SK-N-SH (cell line): ENCODE data around the gene TNN. TPM values are rescaled to one million over a fixed set of nuclear protein-coding genes. Genes with fewer than 3 reads are reported as not detected.

Source experiments
- CTCF ChIA-PET: fragments of 300-600, 350-600 bp; formaldehyde crosslinking; extraction: SDS; loops from one replicate; lab custom pipeline; 2021; lab: Yijun Ruan, JAX
- POLR2A ChIA-PET: fragments of 350-600 bp; sonication (Branson Sonifier 250); formaldehyde crosslinking; extraction: SDS; loops from one replicate; lab custom pipeline; 2020; ENCODE audit warnings: antibody characterized with exemption, inconsistent platforms; lab: Yijun Ruan, JAX
- DNase-seq: peaks from one replicate; pipeline ENCODE4 v3.0.0; 2012
- H2AFZ ChIP-seq: fragments of 200-600 bp; sonication (generic); 2 replicates; pipeline ENCODE4 v1.8.1; 2016; ENCODE audit warnings: antibody characterized with exemption, mild to moderate bottlenecking, low read depth
- H3F3A ChIP-seq: fragments of 200-600 bp; sonication (generic); replicated peaks from 2 replicates; pipeline ENCODE3; 2016; ENCODE audit warnings: antibody characterized with exemption, mild to moderate bottlenecking; ENCODE audit not compliant: insufficient read depth
- H3K27ac ChIP-seq, 2 experiments: fragments of 200-500 bp in 1 of 2; fragments of 200-600 bp in 1 of 2; sonication (Bioruptor generic) in 1 of 2; sonication (generic), shearing (Covaris generic) in 1 of 2; 2 replicates each; pipeline versions ENCODE4 v1.5.1 to v1.6.1; 2014 to 2016; ENCODE audit warnings: low read depth in 2 of 2, inconsistent platforms in 1 of 2, low read length in 1 of 2, mild to moderate bottlenecking in 1 of 2, mixed read lengths in 1 of 2
- H3K27me3 ChIP-seq: fragments of 200-600 bp; sonication (generic), shearing (Covaris generic); 2 replicates; pipeline ENCODE4 v1.6.1; 2016; ENCODE audit warnings: mixed run types; ENCODE audit not compliant: insufficient read depth
- H3K36me3 ChIP-seq, 2 experiments: fragments of 200-500 bp in 1 of 2; fragments of 200-600 bp in 1 of 2; sonication (Bioruptor generic) in 1 of 2; sonication (generic) in 1 of 2; replicated peaks in 1 of 2; 2 replicates each; pipeline versions ENCODE3 to v1.5.1; 2014 to 2016; ENCODE audit warnings: low read length in 1 of 2, mild to moderate bottlenecking in 1 of 2; ENCODE audit not compliant: insufficient read depth in 2 of 2, control insufficient read depth in 1 of 2
- H3K4me1 ChIP-seq, 2 experiments: fragments of 200-500 bp in 1 of 2; fragments of 200-600 bp in 1 of 2; sonication (Bioruptor generic) in 1 of 2; sonication (generic), shearing (Covaris generic) in 1 of 2; 2 replicates each; pipeline versions ENCODE4 v1.5.1 to v1.6.1; 2014 to 2016; ENCODE audit warnings: low read depth in 1 of 2, low read length in 1 of 2, mixed run types in 1 of 2; ENCODE audit not compliant: insufficient read depth in 2 of 2, control insufficient read depth in 1 of 2
- H3K4me2 ChIP-seq: fragments of 200-600 bp; sonication (generic), shearing (Covaris generic); 2 replicates; pipeline ENCODE4 v1.6.1; 2017; ENCODE audit warnings: mixed run types
- H3K4me3 ChIP-seq, 2 experiments: fragments of 200-500 bp in 1 of 2; fragments of 200-600 bp in 1 of 2; sonication (Bioruptor generic) in 1 of 2; sonication (generic), shearing (Covaris generic) in 1 of 2; 2 replicates each; pipeline versions ENCODE4 v1.5.1 to v1.8.1; 2014 to 2016; ENCODE audit warnings: low read depth in 2 of 2, inconsistent platforms in 1 of 2, low read length in 1 of 2, mild to moderate bottlenecking in 1 of 2, mixed read lengths in 1 of 2, moderate library complexity in 1 of 2
- H3K79me2 ChIP-seq: fragments of 200-600 bp; sonication (generic); 2 replicates; pipeline ENCODE4 v1.8.1; 2017; ENCODE audit warnings: mild to moderate bottlenecking; ENCODE audit not compliant: insufficient read depth
- H3K9ac ChIP-seq: fragments of 200-600 bp; sonication (generic); 2 replicates; pipeline ENCODE4 v1.6.1; 2017; ENCODE audit warnings: mixed run types
- H3K9me2 ChIP-seq: fragments of 200-600 bp; sonication (generic); 2 replicates; pipeline ENCODE4 v1.6.1; 2017; ENCODE audit warnings: mixed run types
- H3K9me3 ChIP-seq: fragments of 200-600 bp; sonication (generic); 2 replicates; pipeline ENCODE4 v1.6.1; 2017; ENCODE audit warnings: mixed run types, mild to moderate bottlenecking, moderate library complexity
- H4K20me1 ChIP-seq: fragments of 200-600 bp; sonication (generic); 2 replicates; pipeline ENCODE4 v1.6.1; 2017; ENCODE audit warnings: mild to moderate bottlenecking, mixed run types; ENCODE audit not compliant: insufficient read depth
- ELF1 ChIP-seq: IDR thresholded peaks from 2 replicates; pipeline ENCODE4 v1.4.0; 2012
- FOSL2 ChIP-seq: IDR thresholded peaks from 2 replicates; pipeline ENCODE4 v1.4.0; 2012; ENCODE audit warnings: low read depth, mild to moderate bottlenecking, moderate library complexity, borderline replicate concordance
- GABPA ChIP-seq: IDR thresholded peaks from 2 replicates; pipeline ENCODE4 v1.4.0; 2012; ENCODE audit warnings: low read depth, mild to moderate bottlenecking
- IRF3 ChIP-seq: fragments of 150-350 bp; IDR thresholded peaks from 2 replicates; pipeline ENCODE4 v1.6.1; 2016; ENCODE audit warnings: mild to moderate bottlenecking, low read depth, low read length
- MEF2A ChIP-seq: IDR thresholded peaks from 2 replicates; pipeline ENCODE4 v1.4.0; 2012; ENCODE audit warnings: low read depth, borderline replicate concordance
- NFIC ChIP-seq: IDR thresholded peaks from 2 replicates; pipeline ENCODE4 v1.4.0; 2012; ENCODE audit warnings: borderline replicate concordance
- NRF1 ChIP-seq: IDR thresholded peaks from 2 replicates; pipeline ENCODE4 v1.6.1; 2012; ENCODE audit warnings: low read depth, mild to moderate bottlenecking, low read length
- PBX3 ChIP-seq: IDR thresholded peaks from 2 replicates; pipeline ENCODE4; 2012
- RCOR1 ChIP-seq: fragments of 150-350 bp; IDR thresholded peaks from 2 replicates; pipeline ENCODE4 v1.6.1; 2017; ENCODE audit warnings: antibody characterized with exemption, low read length
- RXRA ChIP-seq: IDR thresholded peaks from 2 replicates; pipeline ENCODE4 v1.4.0; 2012; ENCODE audit warnings: low read depth, mild to moderate bottlenecking, borderline replicate concordance
- SMC3 ChIP-seq: IDR thresholded peaks from 2 replicates; pipeline ENCODE4 v1.6.1; 2012; ENCODE audit warnings: low read depth, low read length, improper control_type of control experiment
- TCF12 ChIP-seq: IDR thresholded peaks from 2 replicates; pipeline ENCODE4 v1.4.0; 2012
- WGBS: methylation state at CpG from one replicate; pipeline ENCODE4 v1.1.6; 2017; ENCODE audit warnings: low lambda C conversion rate; 5-methylcytosine and 5-hydroxymethylcytosine counted together
- polyA plus RNA-seq, 3 experiments: library from polyadenylated mRNA; depleted of rRNA; stranded (reverse); fragments of >200 nt; gene quantifications; 2 replicates each; pipeline ENCODE4 v1.2.3, GENCODE V29; 2012

TNN gene
- polyA plus RNA-seq, 1 of the 3 experiments (the other 2 are of a cell fraction), result not detected

GRCh38 chr1:175134500-175134899 is 66.9 kb downstream of the TNN start:
- POLR2A ChIA-PET, result no interaction called here
- Histone ChIP-seq H3K4me3 (no peak overlapping the region), H3K79me2 (no peaks in the 10 kb centered on the region), H3K4me2 (no peak overlapping the region), H3K27me3 (no peaks in the 10 kb centered on the region), H4K20me1 (no peaks in the 10 kb centered on the region), H3K9me3 (no peaks in the 10 kb centered on the region), H2AFZ (no peak overlapping the region), H3K36me3 (no peaks in the 10 kb centered on the region), H3K9ac (no peak overlapping the region), H3F3A (no peaks in the 10 kb centered on the region), H3K4me1 (peaks cover 0 to 10% of the 10 kb centered on the region in 2 experiments; a peak in 1 of 4 replicates), H3K9me2 (no peaks in the 10 kb centered on the region), H3K27ac (no peak overlapping the region)
- CTCF ChIA-PET, result interaction anchor here (3.3 to 10.0 kb wide), 4 partner anchors 9 to 105 kb away, joined by 20 to 54 read pairs (median 23); no protein-coding TSS in a partner anchor
- 0% methylated on average over 1 of the region's 1 CpG for WGBS
- TF ChIP-seq GABPA, result no peak
- TF ChIP-seq TCF12, result no peak
- TF ChIP-seq NRF1, result no peak
- no peak for TF ChIP-seq RCOR1
- TF ChIP-seq PBX3, result no peak
- no peak for TF ChIP-seq ELF1
- TF ChIP-seq SMC3, result no peak
- TF ChIP-seq IRF3, result no peak
- no peak for TF ChIP-seq FOSL2
- TF ChIP-seq RXRA, result no peak
- TF ChIP-seq MEF2A, result no peak
- no peak for DNase-seq

- DNase-seq, result no peak
- Histone ChIP-seq H3K9ac (no peak overlapping the region), H4K20me1 (no peaks in the 10 kb centered on the region), H3K36me3 (no peaks in the 10 kb centered on the region)
- POLR2A ChIA-PET, result no interaction called here
- CTCF ChIA-PET, result interaction anchor here (1.0 to 10.0 kb wide), 7 partner anchors 9 to 107 kb away, joined by 3 to 54 read pairs (median 20); no protein-coding TSS in a partner anchor
- no peak for TF ChIP-seq NFIC
- TF ChIP-seq MEF2A, result no peak
- TF ChIP-seq, all 33 proteins: peak for 0
- no peaks in the 10 kb centered on the region for H3K9me3 ChIP-seq
- no peak overlapping the region for H3K4me2 ChIP-seq
- 29% methylated on average over 3 of the region's 3 CpGs for WGBS
- H3K79me2 ChIP-seq, result no peaks in the 10 kb centered on the region
- no peaks in the 10 kb centered on the region for H3F3A ChIP-seq
- no peak overlapping the region for H3K4me3 ChIP-seq
- no peaks in the 10 kb centered on the region for H3K9me2 ChIP-seq
- no peaks in the 10 kb centered on the region for H3K27me3 ChIP-seq
- H3K4me1 ChIP-seq, result no peaks in the 10 kb centered on the region
- H3K27ac ChIP-seq, result no peak overlapping the region
- no peak overlapping the region for H2AFZ ChIP-seq
Measured at GRCh38 chr1:175136246-175136645, 68.6 kb downstream of the TNN start.
